Erythroblast (primary cell): Measurements from ENCODE around the gene WNK1.

ENCODE experiments used
- GATA1 ChIP-seq: IDR thresholded peaks from 2 replicates; pipeline ENCODE4 v1.6.1; 2011; ENCODE audit warnings: low read depth, mild to moderate bottlenecking, control low read depth, low read length, moderate library complexity
- POLR2A ChIP-seq: IDR thresholded peaks from 2 replicates; pipeline ENCODE4 v1.6.1; 2011; ENCODE audit warnings: mild to moderate bottlenecking, low read length

- TF ChIP-seq POLR2A (no peak), GATA1 (no peak)
Observed at GRCh38 chr12:863285-863684, 110.9 kb downstream of the WNK1 start.
